Esophagus muscularis mucosa (tissue), 4 donors: Measurements from ENCODE around the gene SHPK.
A peak's percentile ranks its signal among the peaks of the same experiment; 100 is the strongest.

Source experiments
- CTCF ChIP-seq, 3 experiments: fragments of 200-600 bp in 2 of 3; fragments of 450-650 bp in 1 of 3; sonication (generic) in 2 of 3; IDR thresholded peaks; one replicate each; pipeline ENCODE4 v1.5.1; 2017 to 2019; ENCODE audit warnings: antibody characterized with exemption in 3 of 3, mild to moderate bottlenecking in 2 of 3, moderate library complexity in 1 of 3
- EP300 ChIP-seq: sonication (generic); formaldehyde crosslinking; IDR thresholded peaks from one replicate; pipeline ENCODE4 v1.6.1; 2017; ENCODE audit warnings: antibody characterized with exemption
- POLR2AphosphoS5 ChIP-seq, 2 donors: sonication (generic); formaldehyde crosslinking; IDR thresholded peaks; one replicate each; pipeline ENCODE4 v1.6.1; 2017; ENCODE audit warnings: antibody characterized with exemption in 2 of 2

GRCh38 chr17:3667366-3668278 is 31.6 kb upstream of the SHPK start:
- peak in 1 of 2 donors; percentile 69 for TF ChIP-seq POLR2AphosphoS5 (IDR thresholded peaks at IDR 0.05)
- no peak for TF ChIP-seq CTCF (IDR thresholded peaks at IDR 0.05)
- no peak for TF ChIP-seq EP300
